Right kidney (tissue), 1 donor: ENCODE data around the gene NCKAP5L.
"Not testable (repeated sequence)": the region's sequence is repeated elsewhere in the genome, so short reads cannot be mapped to it uniquely, and the experiment has no call there.

ENCODE experiments used
- DNase-seq: peaks from one replicate; pipeline ENCODE4 v3.0.0-alpha.2; 2016

Gene NCKAP5L

GRCh38 chr12:49867570-49868341 is 39.5 kb upstream of the NCKAP5L start:
- no peak for DNase-seq

GRCh38 chr12:49866859-49867569 is 38.8 kb upstream of the NCKAP5L start:
- peak; percentile 74 for DNase-seq

GRCh38 chr12:49865782-49866135 is 37.5 kb upstream of the NCKAP5L start:
- no peak for DNase-seq

- DNase-seq: no peak
Observed at GRCh38 chr12:49865109-49865781, 37.0 kb upstream of the NCKAP5L start.

- no peak for DNase-seq
Observed at GRCh38 chr12:49864798-49865090, 36.5 kb upstream of the NCKAP5L start.

GRCh38 chr12:49863946-49864797 is 36.0 kb upstream of the NCKAP5L start:
- DNase-seq: no peak

GRCh38 chr12:49860921-49861320 is 32.7 kb upstream of the NCKAP5L start:
- DNase-seq: not testable (repeated sequence)

GRCh38 chr12:49855890-49856289 is 27.7 kb upstream of the NCKAP5L start:
- not testable (repeated sequence) for DNase-seq

- DNase-seq: no peak
Observed at GRCh38 chr12:49854976-49855375, 26.8 kb upstream of the NCKAP5L start.

- DNase-seq: no peak
Observed at GRCh38 chr12:49853671-49854070, 25.5 kb upstream of the NCKAP5L start.

- DNase-seq: no peak
Observed at GRCh38 chr12:49847161-49847560, 18.9 kb upstream of the NCKAP5L start.

GRCh38 chr12:49846032-49846431 is 17.8 kb upstream of the NCKAP5L start:
- no peak for DNase-seq

- DNase-seq: no peak
Observed at GRCh38 chr12:49843876-49844437, 15.7 kb upstream of the NCKAP5L start.

- DNase-seq: no peak
Observed at GRCh38 chr12:49843411-49843810, 15.2 kb upstream of the NCKAP5L start.

GRCh38 chr12:49842519-49843352 is 14.5 kb upstream of the NCKAP5L start, which contains the start of gene BCDIN3D:
TSS of gene BCDIN3D (minus strand) at chr12:49843106. CDS start at chr12:49843087, 19 bp downstream.
- peak; percentile 90 for DNase-seq

GRCh38 chr12:49838973-49839633 is 10.9 kb upstream of the NCKAP5L start:
- DNase-seq: no peak

- DNase-seq: no peak
Observed at GRCh38 chr12:49832836-49833421, 4.7 kb upstream of the NCKAP5L start.

GRCh38 chr12:49831717-49832116 is 3.5 kb upstream of the NCKAP5L start:
- no peak for DNase-seq

GRCh38 chr12:49827401-49828099 is 663 bp downstream of the NCKAP5L start:
- DNase-seq: peak; percentile 83

- no peak for DNase-seq
Observed at GRCh38 chr12:49827051-49827400, 1.2 kb downstream of the NCKAP5L start.
